Globus pallidus (tissue), 1 donor: Measurements from ENCODE around the gene RNF144A.

Experiments used
- DNase-seq: peaks from one replicate; pipeline ENCODE4 v3.0.0-alpha.2; 2015; ENCODE audit warnings: low spot score

Gene RNF144A

GRCh38 chr2:6908291-6908690, 8.9 kb upstream of the RNF144A start:
- DNase-seq = no peak

GRCh38 chr2:6909431-6910385, 7.5 kb upstream of the RNF144A start:
- DNase-seq = no peak

GRCh38 chr2:6911721-6912120, 5.5 kb upstream of the RNF144A start:
- DNase-seq = no peak

- DNase-seq = no peak
Measured at GRCh38 chr2:6913415-6914157, 3.6 kb upstream of the RNF144A start.

GRCh38 chr2:6914828-6915227, 2.4 kb upstream of the RNF144A start:
- DNase-seq = no peak

- DNase-seq = peak; percentile 86
Measured at GRCh38 chr2:6915399-6915798, 1.8 kb upstream of the RNF144A start.

- DNase-seq = no peak
Measured at GRCh38 chr2:6916224-6916623, 988 bp upstream of the RNF144A start.

- DNase-seq = no peak
Measured at GRCh38 chr2:6916736-6917070, 509 bp upstream of the RNF144A start.

GRCh38 chr2:6917761-6918421, 679 bp downstream of the RNF144A start:
- DNase-seq = no peak

GRCh38 chr2:6919901-6920742, 2.9 kb downstream of the RNF144A start:
- DNase-seq = no peak

GRCh38 chr2:6920743-6921064, 3.5 kb downstream of the RNF144A start:
- DNase-seq = no peak

GRCh38 chr2:6921321-6921922, 4.2 kb downstream of the RNF144A start:
- no peak for DNase-seq

GRCh38 chr2:6922201-6922656, 5.0 kb downstream of the RNF144A start:
- DNase-seq = no peak

- no peak for DNase-seq
Measured at GRCh38 chr2:6923319-6923718, 6.1 kb downstream of the RNF144A start.

GRCh38 chr2:6924101-6924923, 7.1 kb downstream of the RNF144A start:
- DNase-seq = no peak

- DNase-seq = no peak
Measured at GRCh38 chr2:6924924-6925409, 7.8 kb downstream of the RNF144A start.

- no peak for DNase-seq
Measured at GRCh38 chr2:6926071-6926732, 9.0 kb downstream of the RNF144A start.

- no peak for DNase-seq
Measured at GRCh38 chr2:6927186-6927585, 10.0 kb downstream of the RNF144A start.

- no peak for DNase-seq
Measured at GRCh38 chr2:6927753-6928152, 10.5 kb downstream of the RNF144A start.

- no peak for DNase-seq
Measured at GRCh38 chr2:6928452-6928851, 11.2 kb downstream of the RNF144A start.
